Stimulated activated CD4-positive, alpha-beta T cell treated with anti-CD3 and anti-CD28 coated beads, Interleukin-12 subunit alpha, Interleukin-12 subunit beta, amount 100 ng/mL, for 24 hours (primary cell): ENCODE data around the gene PPP1R26.
A peak's percentile ranks its signal among the peaks of the same experiment; 100 is the strongest.

Source experiments
- DNase-seq, 2 experiments: peaks; one replicate each; pipeline ENCODE4 v3.0.0-alpha.2; 2020; ENCODE audit warnings: low read depth in 2 of 2

PPP1R26 gene

GRCh38 chr9:135487281-135488012 is 7.9 kb downstream of the PPP1R26 start:
- DNase-seq = no peak

- DNase-seq = no peak
Observed at GRCh38 chr9:135488013-135488330, 8.4 kb downstream of the PPP1R26 start.

GRCh38 chr9:135488527-135488926 is 8.9 kb downstream of the PPP1R26 start:
- DNase-seq = no peak

- DNase-seq = no peak
Observed at GRCh38 chr9:135489188-135489906, 9.8 kb downstream of the PPP1R26 start.

GRCh38 chr9:135490166-135490870 is 10.7 kb downstream of the PPP1R26 start:
- DNase-seq = no peak

- no peak for DNase-seq
Observed at GRCh38 chr9:135490980-135491464, 11.4 kb downstream of the PPP1R26 start.

- DNase-seq = no peak
Observed at GRCh38 chr9:135491764-135492163, 12.2 kb downstream of the PPP1R26 start.

- no peak for DNase-seq
Observed at GRCh38 chr9:135492886-135493669, 13.5 kb downstream of the PPP1R26 start.

GRCh38 chr9:135494791-135495559 is 15.4 kb downstream of the PPP1R26 start:
- DNase-seq = no peak

GRCh38 chr9:135498381-135499126 is 19.0 kb downstream of the PPP1R26 start:
- no peak for DNase-seq

- peak; percentile 71 to 87 for DNase-seq
Observed at GRCh38 chr9:135499326-135500070, 19.9 kb downstream of the PPP1R26 start.

GRCh38 chr9:135500071-135500524 is 20.5 kb downstream of the PPP1R26 start:
- no peak for DNase-seq

- DNase-seq = peak; percentile 73
Observed at GRCh38 chr9:135500525-135501260, 21.1 kb downstream of the PPP1R26 start, which contains the start of gene MRPS2. Gene MRPS2, plus strand, starts transcription at chr9:135500682. Its CDS starts 29 bp downstream, at chr9:135500711.

GRCh38 chr9:135501261-135502167 is 21.9 kb downstream of the PPP1R26 start:
- DNase-seq = no peak

- DNase-seq = no peak
Observed at GRCh38 chr9:135502168-135502872, 22.7 kb downstream of the PPP1R26 start.

GRCh38 chr9:135502873-135503321 is 23.3 kb downstream of the PPP1R26 start:
- no peak for DNase-seq
